Parathyroid adenoma (tissue), 2 donors: ENCODE measurements around the gene ABCC3.

Source experiments
- H2AFZ ChIP-seq: fragments of 300-600 bp; sonication (generic); one replicate; pipeline ENCODE4 v1.7.0; 2017; ENCODE audit warnings: antibody characterized with exemption, mild to moderate bottlenecking
- H3K27ac ChIP-seq: fragments of 300-600 bp; sonication (generic); one replicate; pipeline ENCODE4 v1.7.0; 2017
- H3K27me3 ChIP-seq: fragments of 300-600 bp; sonication (generic); one replicate; pipeline ENCODE4 v1.7.0; 2017; ENCODE audit warnings: low read length; ENCODE audit not compliant: control insufficient read depth, insufficient read depth
- H3K36me3 ChIP-seq: fragments of 300-600 bp; sonication (generic); one replicate; pipeline ENCODE4 v1.7.0; 2017; ENCODE audit warnings: low read length; ENCODE audit not compliant: control insufficient read depth, insufficient read depth
- H3K4me1 ChIP-seq: fragments of 300-600 bp; sonication (generic); one replicate; pipeline ENCODE4 v1.7.0; 2017; ENCODE audit warnings: control low read depth
- H3K4me2 ChIP-seq: fragments of 300-600 bp; sonication (generic); one replicate; pipeline ENCODE4 v1.7.0; 2017; ENCODE audit warnings: low read length
- H3K4me3 ChIP-seq: fragments of 300-600 bp; sonication (generic); one replicate; pipeline ENCODE4 v1.7.0; 2017; ENCODE audit warnings: low read depth, low read length
- H3K79me2 ChIP-seq: fragments of 300-600 bp; sonication (generic); one replicate; pipeline ENCODE4 v1.7.0; 2017; ENCODE audit warnings: control low read depth
- H3K9ac ChIP-seq: fragments of 300-600 bp; sonication (generic); one replicate; pipeline ENCODE4 v1.7.0; 2017; ENCODE audit warnings: mild to moderate bottlenecking
- H3K9me3 ChIP-seq: fragments of 300-600 bp; sonication (generic); one replicate; pipeline ENCODE4 v1.7.0; 2017; ENCODE audit warnings: low read length; ENCODE audit not compliant: control insufficient read depth
- TF ChIP-seq, protein P1 (sequence below): fragments of 300-600 bp; sonication (generic); IDR thresholded peaks from one replicate; pipeline ENCODE4 v1.7.0; 2017; ENCODE audit warnings: antibody characterized with exemption, mild to moderate bottlenecking
- donor health status: primary hyperparathyroidism.

The ABCC3 gene

DNA sequence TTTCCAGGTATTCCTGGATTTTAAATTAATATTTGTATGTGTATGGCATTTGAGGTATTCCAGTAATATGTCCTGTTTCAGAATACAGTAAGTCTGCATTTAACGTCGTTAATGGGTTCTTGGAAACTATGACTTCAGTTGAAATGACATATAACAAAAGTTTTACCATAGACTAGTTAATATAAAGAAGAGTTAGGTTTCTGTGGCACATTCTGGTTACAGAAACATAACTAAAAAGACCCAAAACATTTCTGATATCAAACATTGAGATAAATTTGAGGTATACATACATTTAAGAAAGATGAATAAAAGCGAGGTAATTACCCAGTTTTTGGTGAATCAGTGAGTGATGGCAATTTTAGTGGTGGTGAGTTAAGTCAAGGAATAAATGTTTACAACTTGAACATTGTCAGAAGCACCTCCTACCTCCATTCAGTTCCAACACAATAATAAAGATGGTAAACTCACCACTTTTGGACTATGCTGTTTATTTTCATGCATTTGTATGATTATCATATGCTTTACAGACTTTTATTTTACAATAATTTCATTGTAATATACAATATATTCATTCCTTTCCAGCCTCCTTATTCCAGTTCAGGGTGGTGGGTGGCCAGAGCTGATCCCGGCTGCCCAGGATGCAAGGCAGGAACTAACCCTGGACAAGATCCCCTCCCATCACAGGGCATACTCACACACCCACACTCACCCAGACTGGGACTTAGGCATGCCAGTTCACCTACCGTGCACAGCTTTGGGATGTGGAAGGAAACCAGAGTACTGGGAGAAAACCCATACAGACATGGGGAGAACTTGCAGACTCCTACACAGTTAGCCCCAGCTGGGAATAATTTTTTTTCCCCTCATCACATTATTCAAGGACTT lies 94.4 kb downstream of the ABCC3 start:
- H3K4me2 ChIP-seq, result no peak overlapping the region
- H3K79me2 ChIP-seq, result peaks cover 78% of the 10 kb centered on the region
- H3K36me3 ChIP-seq, result no peaks in the 10 kb centered on the region
- H3K9ac ChIP-seq, result no peak overlapping the region
- no peaks in the 10 kb centered on the region for H3K9me3 ChIP-seq
- TF ChIP-seq, protein P1, sequence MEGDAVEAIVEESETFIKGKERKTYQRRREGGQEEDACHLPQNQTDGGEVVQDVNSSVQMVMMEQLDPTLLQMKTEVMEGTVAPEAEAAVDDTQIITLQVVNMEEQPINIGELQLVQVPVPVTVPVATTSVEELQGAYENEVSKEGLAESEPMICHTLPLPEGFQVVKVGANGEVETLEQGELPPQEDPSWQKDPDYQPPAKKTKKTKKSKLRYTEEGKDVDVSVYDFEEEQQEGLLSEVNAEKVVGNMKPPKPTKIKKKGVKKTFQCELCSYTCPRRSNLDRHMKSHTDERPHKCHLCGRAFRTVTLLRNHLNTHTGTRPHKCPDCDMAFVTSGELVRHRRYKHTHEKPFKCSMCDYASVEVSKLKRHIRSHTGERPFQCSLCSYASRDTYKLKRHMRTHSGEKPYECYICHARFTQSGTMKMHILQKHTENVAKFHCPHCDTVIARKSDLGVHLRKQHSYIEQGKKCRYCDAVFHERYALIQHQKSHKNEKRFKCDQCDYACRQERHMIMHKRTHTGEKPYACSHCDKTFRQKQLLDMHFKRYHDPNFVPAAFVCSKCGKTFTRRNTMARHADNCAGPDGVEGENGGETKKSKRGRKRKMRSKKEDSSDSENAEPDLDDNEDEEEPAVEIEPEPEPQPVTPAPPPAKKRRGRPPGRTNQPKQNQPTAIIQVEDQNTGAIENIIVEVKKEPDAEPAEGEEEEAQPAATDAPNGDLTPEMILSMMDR, result no peak
- no peak overlapping the region for H3K27ac ChIP-seq
- H3K27me3 ChIP-seq, result no peaks in the 10 kb centered on the region
- no peak overlapping the region for H2AFZ ChIP-seq
- H3K4me1 ChIP-seq, result peaks cover 8% of the 10 kb centered on the region
- H3K4me3 ChIP-seq, result no peak overlapping the region

DNA sequence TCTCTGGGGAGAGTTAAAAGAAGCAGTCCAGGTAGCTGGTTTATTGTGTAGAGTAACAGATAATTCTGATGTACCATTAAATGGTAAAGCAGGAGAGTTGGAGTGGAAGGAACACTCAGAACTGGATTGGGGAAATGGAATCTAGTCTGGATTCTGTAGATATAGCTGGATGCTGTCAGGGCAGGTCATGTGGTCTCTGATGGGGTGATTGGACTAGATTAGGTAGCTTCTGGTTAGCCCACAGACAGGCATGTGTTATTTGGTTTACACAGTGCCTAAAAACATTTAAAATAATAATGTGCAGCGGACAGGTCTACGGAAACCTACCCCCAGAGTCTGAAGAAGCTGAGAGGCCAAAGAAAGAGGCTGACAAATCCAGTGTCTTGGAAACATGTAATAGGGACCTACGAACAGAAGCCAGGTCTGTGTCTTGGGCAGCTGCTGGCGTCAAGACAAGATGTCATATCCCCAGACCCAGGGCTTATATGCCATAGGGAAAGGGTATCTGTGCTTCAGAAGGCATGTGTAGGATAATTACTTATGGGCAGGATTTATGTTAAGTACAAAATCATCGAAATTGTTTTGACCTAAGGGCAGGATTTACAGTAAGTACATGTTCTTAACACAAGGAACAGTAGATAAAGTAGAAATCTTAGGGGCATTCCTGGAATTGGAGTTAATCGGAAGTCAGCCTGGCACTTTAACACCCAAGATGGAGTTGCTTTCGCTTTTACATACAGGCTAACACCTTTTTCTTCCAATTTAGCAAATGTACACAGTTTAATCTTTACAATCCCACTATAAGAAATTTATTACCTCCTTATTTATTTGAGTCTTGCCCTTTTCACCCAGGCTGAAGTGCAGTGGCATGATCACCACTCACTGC lies 97.1 kb downstream of the ABCC3 start:
- no peak overlapping the region for H3K9ac ChIP-seq
- no peaks in the 10 kb centered on the region for H3K27me3 ChIP-seq
- H3K4me2 ChIP-seq, result no peak overlapping the region
- TF ChIP-seq, protein P1, result no peak
- H2AFZ ChIP-seq, result no peak overlapping the region
- peaks cover 14% of the 10 kb centered on the region for H3K4me1 ChIP-seq
- no peaks in the 10 kb centered on the region for H3K9me3 ChIP-seq
- H3K36me3 ChIP-seq, result no peaks in the 10 kb centered on the region
- H3K27ac ChIP-seq, result no peak overlapping the region
- H3K4me3 ChIP-seq, result no peak overlapping the region
- H3K79me2 ChIP-seq, result peaks cover 70% of the 10 kb centered on the region

DNA sequence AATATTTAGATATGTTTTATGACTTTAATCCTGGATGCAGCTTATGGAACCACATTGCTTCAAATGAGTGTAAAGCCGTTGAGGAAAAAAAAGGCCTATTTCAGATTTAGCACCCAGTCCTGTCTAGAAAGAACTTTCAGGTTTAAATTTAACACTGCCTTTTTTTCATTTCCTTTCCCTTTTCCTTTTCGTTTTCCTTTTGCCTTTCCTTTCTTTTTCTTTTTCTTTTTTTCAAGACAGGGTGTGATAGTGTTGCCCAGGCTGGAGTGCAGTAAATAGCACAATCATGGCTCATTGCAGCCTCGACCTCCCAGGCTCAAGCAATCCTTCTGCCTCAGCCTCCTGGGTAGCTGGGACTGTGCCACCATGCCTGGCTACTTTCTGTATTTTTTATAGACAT lies 100.6 kb downstream of the ABCC3 start:
- no peak overlapping the region for H3K9ac ChIP-seq
- peaks cover 14% of the 10 kb centered on the region for H3K4me1 ChIP-seq
- H2AFZ ChIP-seq, result no peak overlapping the region
- no peaks in the 10 kb centered on the region for H3K27me3 ChIP-seq
- H3K4me3 ChIP-seq, result no peak overlapping the region
- peaks cover 57% of the 10 kb centered on the region for H3K79me2 ChIP-seq
- no peak overlapping the region for H3K27ac ChIP-seq
- H3K9me3 ChIP-seq, result no peaks in the 10 kb centered on the region
- TF ChIP-seq, protein P1, result no peak
- no peak overlapping the region for H3K4me2 ChIP-seq
- no peaks in the 10 kb centered on the region for H3K36me3 ChIP-seq

DNA sequence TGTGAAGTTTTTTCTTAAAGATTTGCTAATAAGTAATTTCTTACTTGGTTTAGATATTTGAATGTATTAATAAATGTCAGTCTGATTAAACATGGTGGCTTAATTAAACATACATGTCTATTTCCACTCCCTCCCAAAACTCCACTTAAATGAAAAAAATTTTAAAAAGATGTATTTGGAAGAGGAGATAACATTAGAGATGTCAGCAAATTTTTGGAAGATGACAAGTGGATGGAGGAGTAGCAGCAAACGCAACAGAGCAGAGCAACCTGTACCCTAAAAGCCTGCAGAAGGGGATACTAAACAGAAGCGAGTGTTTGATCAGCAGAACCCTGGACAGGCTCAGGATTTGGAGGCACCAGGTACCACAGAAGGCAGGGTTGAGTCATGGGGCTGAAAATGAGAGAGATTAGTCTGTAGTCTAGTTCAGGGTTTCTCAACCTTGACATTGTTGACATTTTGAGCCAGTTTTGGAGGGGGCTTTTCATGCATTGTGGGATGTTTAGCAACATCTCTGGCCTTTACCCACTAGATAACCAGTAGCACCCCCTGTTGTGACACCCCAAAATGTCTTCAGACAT lies 102.5 kb downstream of the ABCC3 start:
- no peak overlapping the region for H3K27ac ChIP-seq
- H3K4me1 ChIP-seq, result peaks cover 6% of the 10 kb centered on the region
- H3K4me2 ChIP-seq, result no peak overlapping the region
- no peak overlapping the region for H3K4me3 ChIP-seq
- H3K9ac ChIP-seq, result no peak overlapping the region
- TF ChIP-seq, protein P1, result no peak
- no peak overlapping the region for H2AFZ ChIP-seq
- no peaks in the 10 kb centered on the region for H3K27me3 ChIP-seq
- peaks cover 51% of the 10 kb centered on the region for H3K79me2 ChIP-seq
- no peaks in the 10 kb centered on the region for H3K9me3 ChIP-seq
- no peaks in the 10 kb centered on the region for H3K36me3 ChIP-seq
